Measurements from ENCODE around the gene GRK1.

Gene GRK1

GRCh38 chr13:113657851-113658741, 8.9 kb upstream of the GRK1 start, which contains the start of gene ATP4B:
Gene ATP4B (minus strand): TSS chr13:113658198. CDS start chr13:113658144, 54 bp downstream.
- Histone ChIP-seq H2AFZ (ENCODE audit: low read length, unreplicated experiment) (no peak within 1 kb of the TSS), H3K4me3 (ENCODE audit: low read depth, low read length) (no peak within 1 kb of the TSS), H3K4me1 (ENCODE audit: control insufficient read depth, insufficient read depth, low read length, unreplicated experiment) (no peaks in the 10 kb centered on the region), H3K27me3 (ENCODE audit: insufficient read depth, low read length) (no peaks in the 10 kb centered on the region; the same call in 1 of the 2 replicates), H3K36me3 (ENCODE audit: insufficient read depth, low read length) (no peaks in the 10 kb centered on the region), H3K27ac (ENCODE audit: low read depth, low read length) (no peak within 1 kb of the TSS), H3K79me2 (ENCODE audit: control insufficient read depth, insufficient read depth, low read length, unreplicated experiment) (no peaks in the 10 kb centered on the region)

DNA sequence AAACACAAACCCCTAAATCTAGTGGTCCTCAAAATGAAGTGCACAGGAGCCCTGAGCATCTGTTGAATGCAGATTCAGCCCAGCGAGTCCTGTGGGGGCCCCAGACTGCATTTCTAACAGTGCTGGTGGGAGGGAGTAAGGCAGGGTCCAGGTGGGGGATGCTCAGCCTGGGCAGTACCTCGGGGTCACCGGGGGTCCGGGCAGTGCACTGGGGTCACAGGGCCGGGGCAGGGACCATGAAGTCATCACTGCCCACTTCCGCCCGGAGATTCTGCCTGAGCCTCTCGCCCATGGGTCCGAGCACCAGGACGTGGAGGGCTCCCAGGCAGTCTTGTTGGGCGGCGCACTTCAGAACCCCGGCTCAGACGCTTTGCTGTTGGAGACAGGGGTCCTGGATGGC, 8.2 kb upstream of the GRK1 start:
- no peak overlapping the region for H3K4me3 ChIP-seq (ENCODE audit: low read depth, low read length)
- no peak overlapping the region for H2AFZ ChIP-seq (ENCODE audit: low read length, unreplicated experiment)
- H3K27ac ChIP-seq (ENCODE audit: low read depth, low read length), result no peak overlapping the region
- no peaks in the 10 kb centered on the region for H3K36me3 ChIP-seq (ENCODE audit: insufficient read depth, low read length)
- no peaks in the 10 kb centered on the region for H3K4me1 ChIP-seq (ENCODE audit: control insufficient read depth, insufficient read depth, low read length, unreplicated experiment)
- H3K27me3 ChIP-seq (ENCODE audit: insufficient read depth, low read length), result no peaks in the 10 kb centered on the region; the same call in 1 of the 2 replicates
- no peaks in the 10 kb centered on the region for H3K79me2 ChIP-seq (ENCODE audit: control insufficient read depth, insufficient read depth, low read length, unreplicated experiment)

DNA sequence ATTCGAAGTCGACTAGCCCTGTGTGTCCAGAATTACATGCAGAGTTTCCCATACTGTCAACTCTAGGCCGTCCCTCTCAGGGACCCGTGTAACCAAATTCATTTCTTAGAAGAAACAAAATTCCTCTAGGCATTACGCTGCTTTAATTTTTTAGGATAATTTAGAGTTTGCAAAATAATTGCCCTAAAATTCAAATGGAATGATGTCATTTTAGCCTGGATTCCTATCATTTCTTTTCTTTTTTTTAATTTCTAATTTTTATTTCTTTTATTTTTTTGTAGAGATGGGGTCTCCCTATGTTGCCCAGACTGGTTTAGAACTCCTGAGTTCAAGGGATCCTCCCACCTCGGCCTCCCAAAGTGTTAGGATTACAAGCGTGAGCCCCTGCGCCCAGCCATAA, 7.7 kb upstream of the GRK1 start:
- Histone ChIP-seq H3K4me1 (ENCODE audit: control insufficient read depth, insufficient read depth, low read length, unreplicated experiment) (no peaks in the 10 kb centered on the region), H3K4me3 (ENCODE audit: low read depth, low read length) (no peak overlapping the region), H3K36me3 (ENCODE audit: insufficient read depth, low read length) (no peaks in the 10 kb centered on the region), H2AFZ (ENCODE audit: low read length, unreplicated experiment) (no peak overlapping the region), H3K27ac (ENCODE audit: low read depth, low read length) (no peak overlapping the region), H3K79me2 (ENCODE audit: control insufficient read depth, insufficient read depth, low read length, unreplicated experiment) (no peaks in the 10 kb centered on the region), H3K27me3 (ENCODE audit: insufficient read depth, low read length) (no peaks in the 10 kb centered on the region; the same call in 1 of the 2 replicates)

DNA sequence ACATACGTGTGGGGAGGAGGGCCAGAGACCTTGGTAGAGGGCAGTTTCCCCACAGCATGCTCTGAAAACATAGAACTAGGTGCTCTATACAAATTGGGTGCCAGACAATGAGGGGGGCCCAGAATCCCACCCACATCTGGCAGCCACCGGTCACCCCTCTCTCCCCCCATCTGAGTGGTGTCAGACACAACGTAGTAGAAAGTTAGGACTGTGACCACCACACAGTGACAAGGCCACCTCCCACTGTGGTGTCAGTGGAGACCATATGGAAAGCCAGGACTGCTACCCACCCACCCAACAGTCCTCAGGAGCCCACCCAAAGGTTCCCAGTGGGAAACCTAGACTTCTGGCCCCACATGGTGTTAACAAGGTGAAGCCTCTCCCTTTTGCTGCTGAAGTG, 7.0 kb upstream of the GRK1 start:
- H3K27me3 ChIP-seq (ENCODE audit: insufficient read depth, low read length), result no peaks in the 10 kb centered on the region; the same call in 1 of the 2 replicates
- no peak overlapping the region for H2AFZ ChIP-seq (ENCODE audit: low read length, unreplicated experiment)
- H3K79me2 ChIP-seq (ENCODE audit: control insufficient read depth, insufficient read depth, low read length, unreplicated experiment), result no peaks in the 10 kb centered on the region
- H3K4me1 ChIP-seq (ENCODE audit: control insufficient read depth, insufficient read depth, low read length, unreplicated experiment), result no peaks in the 10 kb centered on the region
- no peak overlapping the region for H3K4me3 ChIP-seq (ENCODE audit: low read depth, low read length)
- no peaks in the 10 kb centered on the region for H3K36me3 ChIP-seq (ENCODE audit: insufficient read depth, low read length)
- no peak overlapping the region for H3K27ac ChIP-seq (ENCODE audit: low read depth, low read length)

GRCh38 chr13:113661509-113661908, 5.5 kb upstream of the GRK1 start:
- Histone ChIP-seq H2AFZ (ENCODE audit: low read length, unreplicated experiment) (no peak overlapping the region), H3K4me1 (ENCODE audit: control insufficient read depth, insufficient read depth, low read length, unreplicated experiment) (no peaks in the 10 kb centered on the region), H3K79me2 (ENCODE audit: control insufficient read depth, insufficient read depth, low read length, unreplicated experiment) (no peaks in the 10 kb centered on the region), H3K4me3 (ENCODE audit: low read depth, low read length) (no peak overlapping the region), H3K36me3 (ENCODE audit: insufficient read depth, low read length) (no peaks in the 10 kb centered on the region), H3K27me3 (ENCODE audit: insufficient read depth, low read length) (no peaks in the 10 kb centered on the region; the same call in 1 of the 2 replicates), H3K27ac (ENCODE audit: low read depth, low read length) (no peak overlapping the region)

DNA sequence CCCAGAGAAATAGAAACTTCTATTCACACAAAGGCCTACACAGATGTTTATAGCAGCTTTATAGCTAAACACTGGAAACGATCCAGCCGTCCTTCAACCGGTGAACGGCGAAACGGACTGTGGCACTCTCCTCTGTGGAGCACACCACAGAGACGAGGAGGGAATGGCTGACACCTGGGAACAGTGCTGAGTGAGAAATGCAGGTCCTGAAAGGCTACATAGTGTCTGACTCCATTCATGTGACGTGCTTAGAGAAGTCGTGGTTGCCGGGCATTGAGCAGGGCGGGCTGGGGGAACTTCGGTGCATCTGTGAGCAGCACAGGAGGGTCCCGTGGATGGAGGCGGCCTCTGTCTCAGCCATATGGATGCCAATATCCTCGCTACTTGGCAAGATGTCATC, 3.1 kb upstream of the GRK1 start:
- Histone ChIP-seq H2AFZ (ENCODE audit: low read length, unreplicated experiment) (no peak overlapping the region), H3K27me3 (ENCODE audit: insufficient read depth, low read length) (no peaks in the 10 kb centered on the region; the same call in 1 of the 2 replicates), H3K36me3 (ENCODE audit: insufficient read depth, low read length) (no peaks in the 10 kb centered on the region), H3K4me1 (ENCODE audit: control insufficient read depth, insufficient read depth, low read length, unreplicated experiment) (no peaks in the 10 kb centered on the region), H3K79me2 (ENCODE audit: control insufficient read depth, insufficient read depth, low read length, unreplicated experiment) (no peaks in the 10 kb centered on the region), H3K4me3 (ENCODE audit: low read depth, low read length) (no peak overlapping the region), H3K27ac (ENCODE audit: low read depth, low read length) (no peak overlapping the region)

DNA sequence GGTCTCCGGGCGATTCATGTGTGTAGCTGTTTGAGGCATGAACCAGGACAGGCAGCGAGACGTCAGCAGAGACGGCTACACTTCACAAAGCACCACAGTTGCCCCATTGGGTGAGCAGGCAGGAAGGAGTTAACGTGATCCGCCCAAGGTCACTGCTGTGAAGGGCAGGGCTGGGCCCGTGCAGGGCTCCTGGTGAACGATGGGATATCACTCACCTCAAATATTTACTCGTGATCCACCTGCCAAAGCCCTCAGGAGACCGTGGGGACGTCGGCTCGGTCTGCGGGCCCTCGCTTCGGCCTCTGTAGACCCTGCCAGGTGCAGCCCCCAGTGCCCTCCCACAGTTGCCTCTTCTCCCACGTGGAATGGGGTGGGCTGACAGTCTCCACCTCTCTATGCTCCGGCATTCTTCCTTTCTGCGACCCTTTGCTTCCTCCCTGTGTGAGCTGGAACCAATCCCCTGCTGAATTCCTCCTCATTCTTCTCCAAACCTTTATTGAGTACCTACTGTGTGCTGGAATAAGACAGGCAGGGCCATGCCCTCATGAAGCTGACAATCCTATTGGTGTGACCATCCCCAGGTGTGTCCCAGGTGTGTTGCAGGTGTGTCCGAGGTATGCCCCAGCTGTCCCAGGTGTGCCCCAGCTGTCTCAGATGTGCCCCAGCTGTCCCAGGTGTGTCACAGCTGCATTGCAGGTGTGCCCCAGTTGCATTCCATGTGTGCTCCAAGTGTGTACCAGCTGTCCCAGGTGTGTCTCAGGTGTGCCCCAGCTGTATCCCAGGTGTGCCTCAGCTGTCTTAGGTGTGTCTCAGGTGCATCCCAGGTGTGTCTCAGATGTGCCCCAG, 2.0 kb upstream of the GRK1 start:
- Histone ChIP-seq H3K27ac (ENCODE audit: low read depth, low read length) (no peak overlapping the region), H3K4me1 (ENCODE audit: control insufficient read depth, insufficient read depth, low read length, unreplicated experiment) (no peaks in the 10 kb centered on the region), H3K27me3 (ENCODE audit: insufficient read depth, low read length) (no peaks in the 10 kb centered on the region; the same call in 1 of the 2 replicates), H3K36me3 (ENCODE audit: insufficient read depth, low read length) (no peaks in the 10 kb centered on the region), H2AFZ (ENCODE audit: low read length, unreplicated experiment) (no peak overlapping the region), H3K79me2 (ENCODE audit: control insufficient read depth, insufficient read depth, low read length, unreplicated experiment) (no peaks in the 10 kb centered on the region), H3K4me3 (ENCODE audit: low read depth, low read length) (no peak overlapping the region)

DNA sequence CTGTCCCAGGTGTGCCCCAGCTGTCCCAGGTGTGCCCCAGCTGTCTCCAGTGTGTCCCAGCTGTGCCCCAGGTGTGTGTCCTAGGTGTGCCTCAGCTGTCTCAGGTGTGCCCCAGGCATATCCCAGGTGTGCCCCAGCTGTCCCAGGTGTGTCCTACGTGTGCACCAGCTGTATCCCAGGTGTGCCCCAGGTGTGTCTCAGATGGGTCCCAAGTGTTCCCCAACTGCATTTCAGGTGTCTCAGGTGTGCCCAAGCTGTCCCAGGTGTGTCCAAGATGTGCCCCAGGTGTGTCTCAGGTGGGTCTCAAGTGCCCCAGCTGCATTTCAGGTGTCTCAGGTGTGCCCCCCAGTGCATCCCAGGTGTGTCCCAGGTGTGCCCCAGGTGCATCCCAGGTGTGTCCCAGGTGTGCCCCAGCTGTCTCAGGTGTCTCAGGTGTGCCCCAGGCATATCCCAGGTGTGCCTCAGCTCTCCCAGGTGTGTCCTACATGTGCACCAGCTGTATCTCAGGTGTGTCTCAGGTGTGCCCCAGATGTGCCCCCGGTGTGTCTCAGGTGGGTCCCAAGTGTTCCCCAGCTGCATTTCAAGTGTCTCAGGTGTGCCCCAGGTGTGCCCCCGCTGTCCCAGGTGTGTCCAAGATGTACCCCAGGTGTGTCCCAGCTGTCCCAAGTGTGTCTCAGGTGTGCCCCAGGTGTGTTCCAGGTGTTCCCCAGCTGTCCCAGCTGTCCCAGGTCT, 1.3 kb upstream of the GRK1 start:
- H2AFZ ChIP-seq (ENCODE audit: low read length, unreplicated experiment), result no peak overlapping the region
- H3K4me1 ChIP-seq (ENCODE audit: control insufficient read depth, insufficient read depth, low read length, unreplicated experiment), result no peaks in the 10 kb centered on the region
- no peaks in the 10 kb centered on the region for H3K79me2 ChIP-seq (ENCODE audit: control insufficient read depth, insufficient read depth, low read length, unreplicated experiment)
- no peak overlapping the region for H3K4me3 ChIP-seq (ENCODE audit: low read depth, low read length)
- H3K27ac ChIP-seq (ENCODE audit: low read depth, low read length), result no peak overlapping the region
- H3K36me3 ChIP-seq (ENCODE audit: insufficient read depth, low read length), result no peaks in the 10 kb centered on the region
- H3K27me3 ChIP-seq (ENCODE audit: insufficient read depth, low read length), result no peaks in the 10 kb centered on the region; the same call in 1 of the 2 replicates

- Histone ChIP-seq H3K27ac (ENCODE audit: low read depth, low read length) (no peak overlapping the region), H3K36me3 (ENCODE audit: insufficient read depth, low read length) (no peaks in the 10 kb centered on the region), H3K4me1 (ENCODE audit: control insufficient read depth, insufficient read depth, low read length, unreplicated experiment) (no peaks in the 10 kb centered on the region), H3K4me3 (ENCODE audit: low read depth, low read length) (no peak overlapping the region), H3K79me2 (ENCODE audit: control insufficient read depth, insufficient read depth, low read length, unreplicated experiment) (no peaks in the 10 kb centered on the region), H2AFZ (ENCODE audit: low read length, unreplicated experiment) (no peak overlapping the region), H3K27me3 (ENCODE audit: insufficient read depth, low read length) (no peaks in the 10 kb centered on the region; the same call in 1 of the 2 replicates)
Observed at GRCh38 chr13:113666329-113666670, 719 bp upstream of the GRK1 start.

- Histone ChIP-seq H3K4me3 (ENCODE audit: low read depth, low read length) (no peak overlapping the region), H3K4me1 (ENCODE audit: control insufficient read depth, insufficient read depth, low read length, unreplicated experiment) (no peaks in the 10 kb centered on the region), H3K27me3 (ENCODE audit: insufficient read depth, low read length) (no peaks in the 10 kb centered on the region), H3K79me2 (ENCODE audit: control insufficient read depth, insufficient read depth, low read length, unreplicated experiment) (no peaks in the 10 kb centered on the region), H2AFZ (ENCODE audit: low read length, unreplicated experiment) (no peak overlapping the region), H3K27ac (ENCODE audit: low read depth, low read length) (no peak overlapping the region), H3K36me3 (ENCODE audit: insufficient read depth, low read length) (no peaks in the 10 kb centered on the region)
Observed at GRCh38 chr13:113667771-113668490, 912 bp downstream of the GRK1 start.
